ENCODE measurements around the gene FAM153A. TPM values are rescaled to one million over a fixed set of nuclear protein-coding genes. Genes with fewer than 3 reads are reported as not detected.
A peak's percentile ranks its signal among the peaks of the same experiment; 100 is the strongest.
"Not testable (repeated sequence)": the region's sequence is repeated elsewhere in the genome, so short reads cannot be mapped to it uniquely, and the experiment has no call there.

FAM153A gene
- total RNA-seq (2012; rRNA removed), result not detected in 2 replicates
- polyA plus RNA-seq (2012; rRNA removed), result not detected in 2 replicates
- not detected in 2 replicates for polyA plus RNA-seq (2012; cell fraction: cytosol; rRNA removed)
- polyA plus RNA-seq (2012; cell fraction: nucleus; rRNA removed; ENCODE audit: low replicate concordance), result not detected in 2 replicates
- Bru-seq, nascent RNA, result percentile 3 among the genes with signal in this experiment
- BruChase-seq, experiment 1, labeled RNA remaining after a 6-hour chase, result percentile 4 among the genes with signal in this experiment
- BruChase-seq, experiment 2, labeled RNA remaining after a 2-hour chase, result percentile 7 among the genes with signal in this experiment
- long read RNA-seq, result 0 reads

GRCh38 chr5:177782792-177783633, at the start of gene FAM153A:
Gene FAM153A (minus strand): TSS chr5:177782899.
- H3K56ac ChIP-seq (ENCODE audit: extremely low read depth, insufficient read depth, low read length); ATAC-seq (ENCODE audit: low read depth); H3K14ac ChIP-seq (replicated peaks; ENCODE audit: low read depth, low read length); H3K9ac ChIP-seq (ENCODE audit: low read depth, low read length); H4K5ac ChIP-seq (ENCODE audit: low read depth, low read length); H3K9me3 ChIP-seq (ENCODE audit: control insufficient read depth, insufficient read depth, low read length); intact Hi-C loops (cut with micrococcal nuclease); H3K36me3 ChIP-seq (ENCODE audit: control insufficient read depth, insufficient read depth, low read length); H4K91ac ChIP-seq (ENCODE audit: insufficient read depth, low read depth, low read length); H3K23ac ChIP-seq (ENCODE audit: low read depth, low read length); H2BK120ac ChIP-seq (ENCODE audit: low read depth, low read length); H3K4me3 ChIP-seq (ENCODE audit: insufficient read depth, low read depth, low read length); CTCF ChIA-PET; H3K4ac ChIP-seq (ENCODE audit: low read depth, low read length); dilution Hi-C loops (cut with HindIII; ENCODE audit: low sequenced_read_pairs, unreplicated experiment); DNase-seq; H3K4me1 ChIP-seq (ENCODE audit: control insufficient read depth, insufficient read depth, low read length); H3K18ac ChIP-seq (ENCODE audit: low read depth, low read length); H2BK15ac ChIP-seq (ENCODE audit: low read depth, low read length); POLR2A ChIA-PET (ENCODE audit: unreplicated experiment); H3K79me1 ChIP-seq (ENCODE audit: low read depth in 1 of 2, low read length in 2 of 2); BruUV-seq (replicated peaks); in situ Hi-C loops (cut with MboI; ENCODE audit: low sequenced_read_pairs); H2BK5ac ChIP-seq (ENCODE audit: low read depth, low read length, poor library complexity, severe bottlenecking); H3K27ac ChIP-seq (ENCODE audit: insufficient read depth, low read length); H3K4me2 ChIP-seq (ENCODE audit: low read depth, low read length); H2BK20ac ChIP-seq (ENCODE audit: low read depth, low read length); H2AK9ac ChIP-seq (replicated peaks; ENCODE audit: low read depth, low read length, poor library complexity); H3K27me3 ChIP-seq (ENCODE audit: control insufficient read depth, insufficient read depth, low read length); H2AFZ ChIP-seq (replicated peaks; ENCODE audit: low read length, poor library complexity); H3K9me1 ChIP-seq (ENCODE audit: insufficient read depth, low read length); H2AK5ac ChIP-seq (ENCODE audit: low read depth, low read length); H4K20me1 ChIP-seq (ENCODE audit: insufficient read depth, low read length); H4K8ac ChIP-seq (ENCODE audit: low read depth in 2 of 2, low read length in 2 of 2): not testable (repeated sequence)
- WGBS, 2 experiments (ENCODE audit: extremely low coverage in 2 of 2, insufficient read length in 1 of 2), result no CpG with 5 or more reads among the region's 67 CpGs

- H3K14ac ChIP-seq (replicated peaks; ENCODE audit: low read depth, low read length); H3K36me3 ChIP-seq (ENCODE audit: control insufficient read depth, insufficient read depth, low read length); H2AK5ac ChIP-seq (ENCODE audit: low read depth, low read length); in situ Hi-C loops (cut with MboI; ENCODE audit: low sequenced_read_pairs); H3K23ac ChIP-seq (ENCODE audit: low read depth, low read length); H3K4ac ChIP-seq (ENCODE audit: low read depth, low read length); H2BK15ac ChIP-seq (ENCODE audit: low read depth, low read length); H3K56ac ChIP-seq (ENCODE audit: extremely low read depth, insufficient read depth, low read length); DNase-seq; H3K9me1 ChIP-seq (ENCODE audit: insufficient read depth, low read length); H4K91ac ChIP-seq (ENCODE audit: insufficient read depth, low read depth, low read length); H3K18ac ChIP-seq (ENCODE audit: low read depth, low read length); H4K5ac ChIP-seq (ENCODE audit: low read depth, low read length); POLR2A ChIA-PET (ENCODE audit: unreplicated experiment); H3K27ac ChIP-seq (ENCODE audit: insufficient read depth, low read length); H3K79me1 ChIP-seq (ENCODE audit: low read depth in 1 of 2, low read length in 2 of 2); H2AFZ ChIP-seq (replicated peaks; ENCODE audit: low read length, poor library complexity); BruUV-seq (replicated peaks); H2BK120ac ChIP-seq (ENCODE audit: low read depth, low read length); H2BK20ac ChIP-seq (ENCODE audit: low read depth, low read length); H3K9ac ChIP-seq (ENCODE audit: low read depth, low read length); H3K4me1 ChIP-seq (ENCODE audit: control insufficient read depth, insufficient read depth, low read length); H3K9me3 ChIP-seq (ENCODE audit: control insufficient read depth, insufficient read depth, low read length); CTCF ChIA-PET; H3K27me3 ChIP-seq (ENCODE audit: control insufficient read depth, insufficient read depth, low read length); H4K20me1 ChIP-seq (ENCODE audit: insufficient read depth, low read length); H3K4me3 ChIP-seq (ENCODE audit: insufficient read depth, low read depth, low read length); dilution Hi-C loops (cut with HindIII; ENCODE audit: low sequenced_read_pairs, unreplicated experiment); H4K8ac ChIP-seq (ENCODE audit: low read depth in 2 of 2, low read length in 2 of 2); ATAC-seq (ENCODE audit: low read depth); H3K4me2 ChIP-seq (ENCODE audit: low read depth, low read length); intact Hi-C loops (cut with micrococcal nuclease); H2BK5ac ChIP-seq (ENCODE audit: low read depth, low read length, poor library complexity, severe bottlenecking); H2AK9ac ChIP-seq (replicated peaks; ENCODE audit: low read depth, low read length, poor library complexity): not testable (repeated sequence)
- whole genome bisulfite sequencing, 2 experiments (ENCODE audit: extremely low coverage in 2 of 2, insufficient read length in 1 of 2), result no CpG with 5 or more reads among the region's 4 CpGs
These were observed 49.6 kb upstream of the FAM153A start for GRCh38 chr5:177832287-177832686.

Data from IMR-90 (cell line).